HepG2 (cell line): Measurements from ENCODE around the gene SLC16A4. TPM values are rescaled to one million over a fixed set of nuclear protein-coding genes. Genes with fewer than 3 reads are reported as not detected.

Source experiments
- ATAC-seq: fragments of 200-7000 bp; cut with Tn5 transposase; 3 replicates; pipeline ENCODE4 v1.9.1; 2020; ENCODE audit warnings: mild to moderate bottlenecking, moderate library complexity
- BruUV-seq: library from RNA; stranded (reverse); fragments of 400-500 nt; replicated peaks from 2 replicates; lab custom pipeline; 2021; lab: Mats Ljungman, UMichigan
- CTCF ChIA-PET: fragments of 300-600 bp; formaldehyde crosslinking; extraction: SDS; loops from one replicate; lab custom pipeline; 2021; ENCODE audit warnings: low total read pairs, inconsistent platforms, low intra/inter-chr PET ratio; lab: Yijun Ruan, JAX
- POLR2A ChIA-PET: fragments of 350-600 bp; sonication (Branson Sonifier 250); formaldehyde crosslinking; loops from one replicate; lab custom pipeline; 2020; ENCODE audit warnings: antibody characterized with exemption, inconsistent platforms; lab: Yijun Ruan, JAX
- DNase-seq: peaks from one replicate; pipeline ENCODE4 v3.0.0-alpha.2; 2015; ENCODE audit warnings: low spot score
- FAIRE-seq: peaks from 3 replicates; lab custom pipeline; 2011; peaks lifted over from hg19 to GRCh38; lab: Jason Lieb, UNC
- H2AFZ ChIP-seq: one replicate; pipeline ENCODE4 v1.6.1; 2011; ENCODE audit warnings: low read length, inconsistent platforms
- H3K27ac ChIP-seq: fragments of 300-600 bp; 3 replicates; pipeline ENCODE4 v1.8.0; 2011; ENCODE audit warnings: mixed run types, mild to moderate bottlenecking, mixed read lengths, low read length, inconsistent platforms; ENCODE audit not compliant: insufficient read depth; ENCODE audit errors: extremely low read length
- H3K27me3 ChIP-seq, 2 experiments: fragments of 200-600 bp in 1 of 2; 2 replicates in 1 of 2; 3 replicates in 1 of 2; pipeline versions ENCODE4 v1.6.0 to v1.8.0; 2011; ENCODE audit warnings: low read length in 2 of 2, mild to moderate bottlenecking in 2 of 2, moderate library complexity in 2 of 2, inconsistent platforms in 1 of 2; ENCODE audit not compliant: insufficient read depth in 2 of 2, control insufficient read depth in 1 of 2
- H3K36me3 ChIP-seq, 2 experiments: fragments of 200-600 bp in 1 of 2; replicated peaks in 1 of 2; 2 replicates in 1 of 2; 3 replicates in 1 of 2; pipeline versions ENCODE4 v1.5.1 to v1.8.0; 2011; ENCODE audit warnings: low read length in 2 of 2, inconsistent platforms in 1 of 2; ENCODE audit not compliant: insufficient read depth in 2 of 2, control insufficient read depth in 1 of 2
- H3K4me1 ChIP-seq: 2 replicates; pipeline ENCODE4 v1.5.1; 2012; ENCODE audit warnings: low read length, inconsistent platforms; ENCODE audit not compliant: insufficient read depth
- H3K4me2 ChIP-seq: 2 replicates; pipeline ENCODE4 v1.6.0; 2011; ENCODE audit warnings: low read depth, low read length, inconsistent platforms
- H3K4me3 ChIP-seq, 3 experiments: fragments of 200-600 bp in 1 of 3; sonication (generic), shearing (Covaris generic) in 1 of 3; replicated peaks in 1 of 3; 2 replicates each; pipeline ENCODE4 v1.5.1; 2011 to 2016; ENCODE audit warnings: low read length in 3 of 3, inconsistent platforms in 2 of 3, low read depth in 2 of 3, mild to moderate bottlenecking in 2 of 3, control low read depth in 1 of 3, mixed read lengths in 1 of 3; ENCODE audit not compliant: insufficient read depth in 1 of 3
- H3K79me2 ChIP-seq: one replicate; pipeline ENCODE4 v1.6.1; 2011; ENCODE audit warnings: low read length, inconsistent platforms; ENCODE audit not compliant: insufficient read depth
- H3K9ac ChIP-seq: 2 replicates; pipeline ENCODE4 v1.6.0; 2011; ENCODE audit warnings: mild to moderate bottlenecking, low read depth, low read length, inconsistent platforms; ENCODE audit not compliant: insufficient read depth
- H3K9me3 ChIP-seq: 2 replicates; pipeline ENCODE4 v1.5.1; 2012; ENCODE audit warnings: mild to moderate bottlenecking, low read length
- H4K20me1 ChIP-seq: 2 replicates; pipeline ENCODE4 v1.6.0; 2011; ENCODE audit warnings: inconsistent platforms, mild to moderate bottlenecking, low read length, moderate library complexity; ENCODE audit not compliant: insufficient read depth
- LCORL ChIP-seq, 2 experiments: fragments of 450-650 bp in 1 of 2; sonication (generic) in 1 of 2; formaldehyde crosslinking in 1 of 2; IDR thresholded peaks; 2 replicates each; pipeline versions ENCODE4 v1.5.0 to v1.6.1; 2017 to 2020; ENCODE audit warnings: antibody characterized with exemption in 1 of 2, missing genetic modification reagents in 1 of 2
- ZBTB1 ChIP-seq: sonication (generic); formaldehyde crosslinking; IDR thresholded peaks from 2 replicates; pipeline ENCODE4 v1.4.0; 2020; ENCODE audit warnings: missing genetic modification reagents, borderline replicate concordance
- ZNF607 ChIP-seq: sonication (generic); formaldehyde crosslinking; IDR thresholded peaks from 2 replicates; pipeline ENCODE4 v1.5.1; 2020; ENCODE audit warnings: missing genetic modification reagents, mild to moderate bottlenecking, borderline replicate concordance
- ZNF674 ChIP-seq: sonication (generic); formaldehyde crosslinking; IDR thresholded peaks from 2 replicates; pipeline ENCODE4 v1.5.0; 2020; ENCODE audit warnings: low read depth, mild to moderate bottlenecking, missing genetic modification reagents
- WGBS: methylation state at CpG from one replicate; pipeline ENCODE4 v1.1.6; 2017; ENCODE audit warnings: low lambda C conversion rate; 5-methylcytosine and 5-hydroxymethylcytosine counted together
- in situ Hi-C: cut with HindIII; loops from 2 replicates; pipeline ENCODE4 v1.10.0; 2017; ENCODE audit warnings: low pct_unique_long_range_greater_than_20kb; ENCODE audit not compliant: extremely low pct_ligation_motif_present
- intact Hi-C: fragments of 100-400 bp; cut with micrococcal nuclease; formaldehyde crosslinking; loops from one replicate; pipeline ENCODE4 v1.10.0; 2022; ENCODE audit not compliant: unreplicated experiment
- polyA plus RNA-seq, 8 experiments: library from polyadenylated mRNA; depleted of rRNA in 3 of 8; stranded (reverse) in 7 of 8; unstranded in 1 of 8; fragments of >200 nt; fragmentation: Illumina TruSeq in 4 of 8; extraction: Trizol in 4 of 8; gene quantifications; 2 replicates each; pipeline versions ENCODE4 v1.2.1 to v1.2.3, GENCODE V29; 2011 to 2016; ENCODE audit warnings: low read depth in 4 of 8, missing spikeins in 1 of 8, mixed read lengths in 1 of 8; ENCODE audit not compliant: insufficient read depth in 1 of 8
- total RNA-seq, 5 experiments: library from RNA; depleted of rRNA; stranded (reverse); fragments of >200 nt; fragmentation: Illumina TruSeq; extraction: Trizol; gene quantifications; 2 replicates each; pipeline ENCODE4 v1.2.3, GENCODE V29; 2016; ENCODE audit warnings: low read depth in 1 of 5
- TF ChIP-seq, protein P1 (sequence below): sonication (generic); formaldehyde crosslinking; IDR thresholded peaks from 2 replicates; pipeline ENCODE4 v1.5.0; 2020; ENCODE audit warnings: missing genetic modification reagents

SLC16A4 gene
- total and polyA plus RNA-seq, 2 of the 13 experiments (the other 11 are each of a cell fraction or from before 2014, with no cell fraction given): 1.1 to 1.5 TPM

DNA sequence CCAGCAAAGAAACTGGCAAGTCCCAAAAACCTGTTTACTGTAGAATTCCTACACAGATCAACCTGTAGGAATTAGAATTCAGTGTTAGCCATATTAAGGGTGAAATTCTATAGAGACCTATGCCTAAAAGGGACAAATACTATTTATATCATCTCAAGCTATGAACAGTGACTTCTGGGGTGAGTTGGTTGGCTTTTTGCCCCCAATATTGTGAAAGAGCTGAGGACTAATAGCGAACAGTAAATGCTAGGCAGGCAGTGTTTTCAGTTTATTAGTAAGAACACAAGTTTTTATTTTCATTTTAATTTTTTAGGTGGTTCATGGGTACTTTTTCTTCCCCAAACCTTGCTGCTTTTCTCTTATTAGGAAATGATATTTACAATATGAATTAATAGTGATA lies 15.3 kb downstream of the SLC16A4 start (continued):
- TF ChIP-seq, protein P1, sequence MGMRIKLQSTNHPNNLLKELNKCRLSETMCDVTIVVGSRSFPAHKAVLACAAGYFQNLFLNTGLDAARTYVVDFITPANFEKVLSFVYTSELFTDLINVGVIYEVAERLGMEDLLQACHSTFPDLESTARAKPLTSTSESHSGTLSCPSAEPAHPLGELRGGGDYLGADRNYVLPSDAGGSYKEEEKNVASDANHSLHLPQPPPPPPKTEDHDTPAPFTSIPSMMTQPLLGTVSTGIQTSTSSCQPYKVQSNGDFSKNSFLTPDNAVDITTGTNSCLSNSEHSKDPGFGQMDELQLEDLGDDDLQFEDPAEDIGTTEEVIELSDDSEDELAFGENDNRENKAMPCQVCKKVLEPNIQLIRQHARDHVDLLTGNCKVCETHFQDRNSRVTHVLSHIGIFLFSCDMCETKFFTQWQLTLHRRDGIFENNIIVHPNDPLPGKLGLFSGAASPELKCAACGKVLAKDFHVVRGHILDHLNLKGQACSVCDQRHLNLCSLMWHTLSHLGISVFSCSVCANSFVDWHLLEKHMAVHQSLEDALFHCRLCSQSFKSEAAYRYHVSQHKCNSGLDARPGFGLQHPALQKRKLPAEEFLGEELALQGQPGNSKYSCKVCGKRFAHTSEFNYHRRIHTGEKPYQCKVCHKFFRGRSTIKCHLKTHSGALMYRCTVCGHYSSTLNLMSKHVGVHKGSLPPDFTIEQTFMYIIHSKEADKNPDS: no peak
- TF ChIP-seq ZNF674 (CRISPR knock-in tag): no peak
- TF ChIP-seq, all 625 proteins: peak for 0

DNA sequence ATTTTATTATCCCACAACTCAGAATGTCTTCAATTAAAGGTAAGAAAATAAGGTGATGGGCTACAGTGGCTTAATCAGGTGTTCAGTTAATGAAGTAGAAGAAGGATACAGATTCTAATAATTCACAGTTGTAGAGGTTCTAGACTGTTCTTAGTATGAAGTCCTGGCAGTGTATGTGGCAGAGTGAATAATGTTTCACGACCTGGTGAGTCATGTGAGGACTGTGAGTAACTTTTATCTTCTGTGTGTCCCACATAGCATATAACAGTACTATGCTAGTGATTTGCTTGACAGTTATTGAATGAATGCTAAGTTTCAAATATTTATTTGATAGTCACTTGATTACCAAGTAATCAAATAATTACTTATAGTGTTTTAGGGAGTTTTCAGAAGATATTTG lies 20.0 kb downstream of the SLC16A4 start:
- intact Hi-C loops: no loop called here
- H3K27me3 ChIP-seq: no peaks in the 10 kb centered on the region
- ATAC-seq (no peak), DNase-seq (no peak), FAIRE-seq (no peak)
- H3K36me3 ChIP-seq: peaks cover 2 to 17% of the 10 kb centered on the region in 2 experiments
- CTCF ChIA-PET: no interaction called here
- peaks cover 7% of the 10 kb centered on the region for H3K79me2 ChIP-seq
- no peak overlapping the region for H2AFZ ChIP-seq
- H3K27ac ChIP-seq: no peak overlapping the region
- H3K4me3 ChIP-seq: no peak overlapping the region
- H3K4me1 ChIP-seq: peaks cover 14% of the 10 kb centered on the region
- no peak for TF ChIP-seq ZNF607 (CRISPR knock-in tag)
- no peak for TF ChIP-seq ZBTB1
- TF ChIP-seq LCORL (IDR thresholded peaks at IDR 0.05): no peak
- no peak for TF ChIP-seq LCORL (CRISPR knock-in tag; IDR thresholded peaks at IDR 0.05)
- no peaks in the 10 kb centered on the region for H4K20me1 ChIP-seq
- no peak overlapping the region for H3K4me2 ChIP-seq
- in situ Hi-C loops: no loop called here
- WGBS: 94% methylated on average over 1 of the region's 1 CpG
- no TSS peak for BruUV-seq
- POLR2A ChIA-PET: no interaction called here
- H3K9ac ChIP-seq: no peak overlapping the region
- no peaks in the 10 kb centered on the region for H3K9me3 ChIP-seq
